Measurements from ENCODE around the gene PDHX. TPM values are rescaled to one million over a fixed set of nuclear protein-coding genes. Genes with fewer than 3 reads are reported as not detected.
"Not testable (repeated sequence)": the region's sequence is repeated elsewhere in the genome, so short reads cannot be mapped to it uniquely, and the experiment has no call there.

Gene PDHX
- total RNA-seq, 1 donor from 2014 or later = 39.1 TPM

GRCh38 chr11:35015621-35016387 is 99.4 kb downstream of the PDHX start:
- no peaks in the 10 kb centered on the region for H3K27me3 ChIP-seq (ENCODE audit: low read depth)
- no peaks in the 10 kb centered on the region for H3K36me3 ChIP-seq
- no peak for DNase-seq
- no peak overlapping the region for H3K4me3 ChIP-seq
- no peaks in the 10 kb centered on the region for H3K9me3 ChIP-seq
- TF ChIP-seq CTCF (IDR thresholded peaks at IDR 0.05) = no peak
- peaks cover 20% of the 10 kb centered on the region for H3K4me1 ChIP-seq
- intact Hi-C loops (cut with DNase I) = no loop called here
- no peak for ATAC-seq
- H3K27ac ChIP-seq = no peak overlapping the region

DNA sequence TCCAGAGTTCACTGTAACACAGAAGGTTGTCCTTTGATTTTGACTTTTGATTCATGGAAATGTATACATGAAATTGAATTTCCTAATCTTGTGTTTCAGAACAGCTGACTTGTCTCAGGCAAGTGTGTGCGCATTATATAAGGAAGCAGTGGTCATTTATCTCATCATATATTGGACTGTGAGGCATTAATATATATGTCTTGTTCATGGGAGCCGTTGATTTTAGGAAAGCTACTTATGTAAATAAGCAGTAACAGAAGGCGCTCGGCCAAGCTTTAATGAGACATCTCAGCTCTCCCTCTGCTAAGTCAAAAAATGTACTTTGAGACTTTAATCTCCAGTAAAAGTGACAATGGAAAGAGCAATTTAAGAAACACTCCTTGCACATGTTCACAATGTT is 100.5 kb downstream of the PDHX start:
- TF ChIP-seq CTCF (IDR thresholded peaks at IDR 0.05) = no peak
- Histone ChIP-seq H3K36me3 (no peaks in the 10 kb centered on the region), H3K27ac (no peak overlapping the region), H3K9me3 (no peaks in the 10 kb centered on the region), H3K4me3 (no peak overlapping the region), H3K27me3 (ENCODE audit: low read depth) (no peaks in the 10 kb centered on the region), H3K4me1 (peaks cover 20% of the 10 kb centered on the region)
- DNase-seq (no peak), ATAC-seq (no peak)
- intact Hi-C loops (cut with DNase I) = no loop called here

DNA sequence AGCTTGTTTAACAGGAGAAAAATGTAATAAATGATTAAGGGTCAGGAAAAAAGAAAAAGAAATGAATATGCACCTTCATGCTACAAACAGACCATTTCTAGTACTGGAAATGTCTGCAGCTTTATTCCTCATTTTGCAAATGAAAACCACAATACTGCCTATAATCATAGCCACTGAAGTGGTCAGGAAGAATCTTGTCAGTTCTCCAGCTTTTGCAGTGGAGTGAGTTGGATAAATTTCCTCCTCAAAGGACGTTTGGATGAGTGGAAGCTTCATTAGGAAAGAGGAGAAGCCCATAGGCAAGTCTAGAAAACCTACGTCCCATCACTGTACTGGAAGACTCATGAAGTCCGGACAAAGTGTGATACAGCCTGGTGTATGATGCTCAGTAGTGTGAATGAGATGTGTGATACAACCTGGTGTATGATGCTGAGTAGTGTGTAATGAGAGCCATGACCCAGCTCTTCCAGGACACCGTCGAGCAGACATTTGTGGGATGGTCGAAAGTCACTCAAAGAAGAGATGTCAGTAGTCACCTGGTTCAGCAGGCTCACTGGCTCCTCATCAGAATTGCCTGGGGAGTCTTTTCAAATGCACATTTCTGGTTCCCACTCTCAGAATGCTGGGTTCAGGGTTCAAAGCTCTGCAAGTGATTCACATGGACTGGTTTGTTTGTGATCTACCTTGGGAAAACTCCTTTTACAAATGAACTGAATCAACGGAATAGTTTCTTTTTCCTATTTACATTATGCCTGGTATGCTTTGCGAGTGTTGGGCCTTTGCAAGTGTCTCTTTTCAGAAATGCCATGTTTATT is 101.3 kb downstream of the PDHX start:
- Histone ChIP-seq H3K27ac (no peak overlapping the region), H3K4me1 (peaks cover 19% of the 10 kb centered on the region), H3K27me3 (ENCODE audit: low read depth) (no peaks in the 10 kb centered on the region), H3K36me3 (no peaks in the 10 kb centered on the region), H3K4me3 (no peak overlapping the region), H3K9me3 (no peaks in the 10 kb centered on the region)
- TF ChIP-seq CTCF (IDR thresholded peaks at IDR 0.05) = no peak
- ATAC-seq (no peak), DNase-seq (no peak)
- intact Hi-C loops (cut with DNase I) = no loop called here

GRCh38 chr11:35021589-35021988 is 105.2 kb downstream of the PDHX start:
- DNase-seq (no peak), ATAC-seq (no peak)
- Histone ChIP-seq H3K9me3 (no peaks in the 10 kb centered on the region), H3K36me3 (no peaks in the 10 kb centered on the region), H3K27me3 (ENCODE audit: low read depth) (no peaks in the 10 kb centered on the region), H3K27ac (no peak overlapping the region), H3K4me1 (no peaks in the 10 kb centered on the region), H3K4me3 (no peak overlapping the region)
- intact Hi-C loops (cut with DNase I) = no loop called here
- no peak for TF ChIP-seq CTCF (IDR thresholded peaks at IDR 0.05)

- ATAC-seq; intact Hi-C loops (cut with DNase I); DNase-seq; H3K9me3 ChIP-seq; H3K36me3 ChIP-seq; H3K27me3 ChIP-seq (ENCODE audit: low read depth); H3K4me3 ChIP-seq; H3K4me1 ChIP-seq; H3K27ac ChIP-seq: not testable (repeated sequence)
Measured at GRCh38 chr11:35023940-35024339, 107.5 kb downstream of the PDHX start.

GRCh38 chr11:35028007-35028406 is 111.6 kb downstream of the PDHX start:
- ATAC-seq; H3K9me3 ChIP-seq; H3K36me3 ChIP-seq; DNase-seq; intact Hi-C loops (cut with DNase I); H3K27me3 ChIP-seq (ENCODE audit: low read depth); H3K27ac ChIP-seq; H3K4me3 ChIP-seq: not testable (repeated sequence)
- peaks cover 12% of the 10 kb centered on the region for H3K4me1 ChIP-seq

Data from lower lobe of right lung (tissue), 2 donors.